Stimulated activated CD4-positive, alpha-beta T cell treated with anti-CD3 and anti-CD28 coated beads, Interleukin-2, amount 100 ng/mL, for 48 hours (primary cell): ENCODE data around the gene ZNF735.
A peak's percentile ranks its signal among the peaks of the same experiment; 100 is the strongest.
"Not testable (repeated sequence)": the region's sequence is repeated elsewhere in the genome, so short reads cannot be mapped to it uniquely, and the experiment has no call there.

ENCODE experiments used
- DNase-seq, 2 donors: peaks; one replicate each; pipeline ENCODE4 v3.0.0-alpha.2; 2020

ZNF735 gene

GRCh38 chr7:64206903-64207302 lies at the start of gene ZNF735:
Gene ZNF735, plus strand, starts transcription at chr7:64207203. Its CDS starts 0 bp downstream, at chr7:64207203.
- no peak for DNase-seq

DNA sequence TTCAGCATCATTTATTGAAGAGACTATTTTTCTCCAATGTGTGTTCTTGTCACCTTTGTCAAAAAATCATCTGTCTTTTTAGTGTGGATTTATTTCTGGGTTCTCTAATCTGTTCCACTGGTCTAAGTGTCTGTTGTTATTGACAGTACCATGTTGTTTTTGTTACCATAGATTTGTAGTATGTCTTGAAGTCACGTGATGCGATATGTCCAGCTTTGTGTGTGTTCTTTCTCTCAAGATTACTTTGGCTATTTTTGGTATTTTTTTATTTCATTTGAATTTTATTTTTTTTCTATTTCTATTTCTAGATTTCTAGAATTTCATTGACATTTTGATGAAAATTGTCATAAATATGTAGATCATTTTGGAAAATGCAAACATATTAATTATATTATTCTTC lies 36.0 kb upstream of the ZNF735 start:
- not testable (repeated sequence) for DNase-seq

DNA sequence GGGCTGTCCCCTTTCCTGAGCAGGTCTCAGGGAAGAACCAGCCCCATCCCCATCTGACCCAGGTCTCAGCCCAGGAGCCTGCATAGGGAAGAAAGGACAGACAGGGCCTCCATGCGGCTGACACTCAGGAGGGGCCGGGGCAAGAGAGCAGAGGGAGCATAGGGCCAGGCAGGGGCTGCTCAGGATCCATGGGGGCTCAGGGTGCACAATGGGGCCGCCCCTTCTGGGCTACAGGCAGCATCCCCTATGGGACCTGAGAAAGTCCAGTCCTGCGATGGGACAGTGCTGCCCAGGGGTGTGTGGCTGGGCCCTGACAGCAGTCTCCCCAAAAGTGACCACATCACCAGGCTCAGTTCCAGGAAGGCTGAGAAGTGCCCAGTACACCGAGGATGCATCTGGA lies 32.7 kb upstream of the ZNF735 start:
- DNase-seq, result no peak

- DNase-seq, result no peak
Measured at GRCh38 chr7:64174941-64175340, 32.1 kb upstream of the ZNF735 start.

DNA sequence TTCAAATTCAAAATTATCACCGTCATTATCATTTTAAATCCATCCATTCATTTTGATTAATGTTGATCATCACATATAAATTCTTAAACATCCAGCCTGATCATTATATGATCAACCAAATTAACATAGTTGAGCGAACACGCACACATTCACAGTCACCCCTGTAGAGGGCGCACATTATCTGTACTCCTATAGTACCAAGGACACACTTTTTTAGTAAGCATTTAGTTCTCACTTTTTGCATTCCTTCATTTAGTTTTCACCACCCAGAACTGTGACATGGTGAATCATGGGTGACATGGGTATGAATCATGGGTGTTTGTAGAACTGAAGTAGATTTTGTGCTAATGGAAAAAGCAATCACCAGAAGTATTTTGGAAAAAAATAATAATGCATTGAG lies 26.0 kb upstream of the ZNF735 start:
- no peak for DNase-seq

DNA sequence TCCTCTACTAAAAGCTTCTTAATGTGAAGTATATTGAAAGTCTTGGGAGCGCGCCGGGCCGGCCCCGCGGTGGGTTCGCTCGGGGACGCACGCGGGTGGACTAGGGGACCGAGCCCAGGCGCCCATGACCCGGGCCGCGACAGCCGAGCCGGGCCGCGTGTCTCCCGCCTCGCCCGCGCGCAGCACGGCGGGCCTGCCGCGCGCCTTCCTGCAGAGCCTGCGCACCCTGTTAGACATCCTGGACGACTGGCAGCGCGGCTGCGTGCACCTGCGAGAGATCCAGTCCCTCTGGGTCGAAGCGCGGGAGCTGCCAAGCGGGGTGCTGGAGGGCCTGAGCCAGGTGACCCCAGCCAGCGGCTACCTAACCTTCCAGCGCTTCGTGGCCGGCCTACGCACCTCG lies 25.4 kb upstream of the ZNF735 start:
- no peak for DNase-seq

DNA sequence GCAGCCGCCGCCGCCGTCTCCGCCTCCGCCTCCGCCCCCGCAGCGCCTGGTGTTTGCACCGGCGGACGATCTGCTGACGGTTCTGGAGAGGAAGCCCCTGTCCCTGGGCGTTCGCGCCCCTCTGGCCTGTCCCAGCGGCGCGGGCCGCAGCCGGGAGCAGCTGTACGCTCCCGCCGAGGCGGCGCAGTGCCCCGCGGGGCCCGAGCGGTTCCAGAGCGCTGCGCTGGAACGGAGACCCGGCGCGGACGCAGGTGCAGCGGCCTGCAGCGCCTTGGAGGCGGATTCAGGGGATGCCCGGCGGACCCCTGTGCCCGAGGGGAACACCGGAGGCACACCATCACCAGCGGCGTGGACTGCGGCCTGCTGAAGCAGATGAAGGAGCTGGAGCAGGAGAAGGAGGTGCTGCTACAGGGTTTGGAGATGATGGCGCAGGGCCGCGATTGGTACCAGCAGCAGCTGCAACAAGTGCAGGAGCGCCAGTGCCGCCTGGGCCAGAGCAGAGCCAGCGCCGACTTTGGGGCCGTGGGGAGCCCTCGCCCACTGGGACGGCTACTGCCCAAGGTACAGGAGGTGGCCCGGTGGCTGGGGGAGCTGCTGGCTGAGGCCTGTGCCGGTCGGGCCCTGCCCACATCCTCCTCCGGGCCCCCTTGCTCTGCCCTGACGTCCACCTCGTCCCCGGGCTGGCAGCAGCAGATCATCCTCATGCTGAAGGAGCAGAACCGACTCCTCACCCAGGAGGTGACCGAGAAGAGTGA lies 24.8 kb upstream of the ZNF735 start:
- DNase-seq, result no peak

GRCh38 chr7:64183126-64183742 lies 23.8 kb upstream of the ZNF735 start:
- DNase-seq, result peak; percentile 50 to 56

DNA sequence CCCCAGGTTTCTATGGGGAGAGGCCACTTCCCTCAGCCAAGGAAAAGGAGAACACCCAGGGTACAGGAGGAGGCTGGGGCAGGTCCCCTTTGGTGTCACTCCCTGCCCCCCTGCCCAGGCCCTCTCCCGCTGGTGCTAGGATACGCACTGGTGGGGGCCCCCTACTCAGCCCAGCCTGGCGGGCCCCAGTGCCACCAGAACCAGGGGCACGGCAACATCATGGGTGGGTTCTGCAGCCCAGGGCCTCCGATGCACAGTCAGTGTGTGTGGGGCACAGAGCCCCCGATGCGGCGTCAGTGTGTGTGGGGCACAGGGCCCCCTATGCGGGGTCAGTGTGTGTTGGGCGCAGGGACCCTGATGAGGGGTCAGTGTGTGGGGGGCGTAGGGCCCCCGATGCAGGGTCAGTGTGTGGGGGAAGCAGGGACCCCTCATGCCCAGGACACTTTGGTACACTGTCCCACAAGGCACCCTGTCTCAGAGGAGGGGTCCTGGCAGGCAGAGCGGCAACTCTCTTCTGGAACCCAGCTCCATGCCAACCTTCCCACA lies 23.1 kb upstream of the ZNF735 start:
- no peak for DNase-seq

DNA sequence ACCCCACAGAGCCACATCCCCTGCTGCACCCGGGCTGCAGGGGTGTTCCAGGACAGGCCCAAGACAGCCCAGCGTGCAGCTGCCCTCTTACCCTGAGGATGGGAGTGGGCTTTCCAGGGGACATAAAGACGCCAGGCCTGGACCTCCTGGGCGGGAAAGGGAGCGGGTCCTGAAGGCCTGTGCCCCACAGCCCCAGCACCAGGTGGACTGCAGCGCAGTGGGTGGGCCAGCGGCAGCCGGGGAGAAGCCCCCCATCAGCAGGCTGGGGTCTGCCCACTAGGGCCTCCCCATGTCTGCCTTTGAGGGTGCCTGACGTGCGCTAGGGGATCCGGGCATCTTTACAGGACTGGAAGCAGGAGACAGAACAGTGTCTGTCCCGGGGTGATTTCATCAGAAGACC lies 22.6 kb upstream of the ZNF735 start:
- DNase-seq, result no peak

DNA sequence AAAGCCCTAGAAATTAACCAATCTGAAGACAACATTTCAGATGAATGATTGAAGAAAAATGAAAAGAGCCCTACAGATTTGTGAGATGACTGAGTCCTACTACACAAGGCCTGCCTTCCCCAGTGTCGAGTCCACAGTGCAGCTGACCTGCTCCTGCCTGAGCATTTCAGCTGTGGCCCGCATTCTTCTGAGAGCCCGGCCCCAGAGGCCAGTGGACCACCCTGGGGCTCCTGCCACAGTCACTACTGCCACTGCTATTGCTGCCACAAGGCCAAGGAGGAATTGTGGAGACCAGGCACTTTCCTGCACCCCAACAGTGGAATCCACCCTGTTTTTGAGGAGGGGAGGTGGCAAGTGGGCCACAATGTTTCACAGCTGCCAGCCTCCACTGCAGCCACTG lies 19.6 kb upstream of the ZNF735 start:
- no peak for DNase-seq

DNA sequence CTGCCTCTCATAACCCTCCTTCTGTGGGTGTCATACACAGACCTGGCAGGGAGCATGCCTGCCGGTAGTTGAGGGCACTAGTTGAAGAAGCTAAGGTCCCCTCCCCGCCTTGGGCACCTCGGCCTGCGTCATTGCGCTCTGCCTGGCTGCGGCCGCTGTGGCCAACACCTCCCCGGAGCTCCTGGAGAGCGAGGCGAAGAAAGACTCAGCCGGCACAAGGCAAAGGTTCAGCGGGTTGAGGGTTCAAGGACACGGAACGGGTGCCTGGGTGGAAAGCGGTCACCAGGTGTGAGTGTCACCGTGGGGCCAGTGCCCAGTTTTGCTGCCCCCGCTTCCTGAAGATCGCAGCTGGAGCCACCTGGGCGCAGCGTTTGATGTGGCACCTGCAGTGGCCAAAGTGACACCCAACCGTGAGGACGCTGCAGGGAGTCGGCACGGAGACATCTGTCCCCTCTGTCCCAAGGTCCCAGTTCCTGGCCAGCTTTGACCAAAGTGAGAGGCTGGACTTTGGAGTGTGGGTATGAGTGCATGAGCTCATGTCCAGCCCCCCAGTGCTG lies 14.8 kb upstream of the ZNF735 start:
- DNase-seq, result no peak

GRCh38 chr7:64192775-64193174 lies 14.2 kb upstream of the ZNF735 start:
- DNase-seq, result no peak

- DNase-seq, result not testable (repeated sequence)
Measured at GRCh38 chr7:64219710-64220298, 12.8 kb downstream of the ZNF735 start.

DNA sequence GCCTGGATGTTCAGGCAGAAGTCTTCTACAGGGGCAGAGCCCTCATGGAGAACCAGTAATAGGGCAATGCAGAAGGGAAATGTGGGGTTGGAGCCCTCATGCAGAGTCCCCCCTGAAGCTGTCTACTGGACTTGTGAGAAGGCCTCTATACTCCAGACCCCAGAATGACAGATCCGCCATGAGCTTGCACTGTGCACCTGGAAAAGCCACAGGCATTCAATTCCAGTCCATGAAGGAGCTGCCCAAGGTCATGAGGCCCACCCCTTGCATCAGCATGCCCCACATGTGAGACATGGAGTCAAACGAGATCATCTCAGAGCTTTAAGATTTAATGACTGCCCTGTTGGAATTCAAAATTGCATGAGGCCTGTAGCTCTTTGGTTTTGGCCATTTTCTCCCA lies 16.4 kb downstream of the ZNF735 start:
- DNase-seq, result no peak

GRCh38 chr7:64228174-64228573 lies 21.2 kb downstream of the ZNF735 start, which contains the start of gene ZNF679:
Gene ZNF679, plus strand, starts transcription at chr7:64228474. Its CDS starts 20,644 bp downstream, at chr7:64249118.
- DNase-seq, result not testable (repeated sequence)

GRCh38 chr7:64266341-64266919 lies 59.4 kb downstream of the ZNF735 start:
- DNase-seq, result no peak
